SK-N-MC (cell line): Measurements from ENCODE around the gene KANSL1.

Source experiments
- EZH2 ChIP-seq: fragments of 200-600 bp; sonication (generic); IDR thresholded peaks from one replicate; pipeline ENCODE4 v1.6.1; 2017; ENCODE audit warnings: antibody characterized with exemption
- FOXP2 ChIP-seq: optimal IDR thresholded peaks from 2 replicates; pipeline ENCODE3; 2011; ENCODE audit warnings: mild to moderate bottlenecking, moderate library complexity; ENCODE audit not compliant: insufficient read depth; ENCODE audit errors: extremely low read length, control extremely low read depth
- POLR2AphosphoS5 ChIP-seq: IDR thresholded peaks from 2 replicates; pipeline ENCODE4 v1.6.1; 2012; ENCODE audit warnings: mild to moderate bottlenecking, low read depth, low read length, borderline replicate concordance

DNA sequence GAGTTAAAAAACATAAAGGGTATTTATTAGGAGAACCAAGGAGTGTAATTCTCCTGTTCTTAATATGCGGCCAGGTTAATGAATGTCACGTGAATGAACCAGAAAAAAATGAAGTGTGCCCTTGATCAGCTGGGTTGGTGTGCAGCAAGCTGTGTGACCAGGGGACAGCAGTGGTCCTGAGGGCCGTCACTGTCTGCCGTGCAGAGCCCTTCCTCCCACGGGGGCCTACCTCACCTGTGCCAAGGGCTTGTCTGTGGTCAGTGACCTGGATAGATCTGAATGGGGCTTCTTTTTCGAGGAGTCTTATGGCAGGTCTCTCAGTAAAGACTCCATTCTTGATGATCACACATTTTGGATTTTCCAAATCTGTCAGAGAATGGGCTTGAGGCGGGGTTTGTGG is 211.9 kb downstream of the KANSL1 start:
- TF ChIP-seq EZH2 (no peak), POLR2AphosphoS5 (no peak), FOXP2 (no peak)
